Cardiac muscle cell (in vitro differentiated cells and primary cell): ENCODE data around the gene CARS2. TPM values are rescaled to one million over a fixed set of nuclear protein-coding genes. Genes with fewer than 3 reads are reported as not detected.

Experiments
- DNase-seq, 2 donors: peaks; one replicate each; pipeline versions ENCODE4 v3.0.0 to v3.0.0-alpha.2; 2010 to 2017; ENCODE audit warnings: low read depth in 1 of 2, low spot score in 1 of 2
- H3K27ac ChIP-seq: fragments of 200-600 bp; sonication (generic); 2 replicates; pipeline ENCODE4 v1.5.1; 2016
- H3K27me3 ChIP-seq: fragments of 200-600 bp; sonication (generic); 2 replicates; pipeline ENCODE4 v1.6.0; 2016; ENCODE audit warnings: control low read depth
- H3K36me3 ChIP-seq: fragments of 200-600 bp; sonication (generic); 2 replicates; pipeline ENCODE4 v1.5.1; 2016; ENCODE audit warnings: control low read depth
- H3K4me1 ChIP-seq: fragments of 200-600 bp; sonication (generic); 2 replicates; pipeline ENCODE4 v1.8.1; 2017; ENCODE audit warnings: low read depth, mild to moderate bottlenecking, mixed run types
- H3K4me3 ChIP-seq: fragments of 200-600 bp; sonication (generic); 2 replicates; pipeline ENCODE4 v1.5.1; 2016; ENCODE audit warnings: mild to moderate bottlenecking
- H3K9me3 ChIP-seq: fragments of 200-600 bp; sonication (generic); 2 replicates; pipeline ENCODE4 v1.5.1; 2017; ENCODE audit warnings: low read depth, mild to moderate bottlenecking, control low read depth
- polyA plus RNA-seq: library from polyadenylated mRNA; unstranded; fragments of >200 nt; fragmentation: Nextera tagmentation; extraction: Ambion mirVana; gene quantifications from 2 replicates; pipeline ENCODE4 v1.2.1, GENCODE V29; 2016
- total RNA-seq: library from RNA; depleted of rRNA; stranded (reverse); fragments of >200 nt; gene quantifications from 2 replicates; pipeline ENCODE4 v1.2.3, GENCODE V29; 2016
- TF ChIP-seq, protein P1 (sequence below): IDR thresholded peaks from 2 replicates; pipeline ENCODE4 v1.5.1; 2012; ENCODE audit warnings: low read depth, mild to moderate bottlenecking, low read length

The CARS2 gene
- total and polyA plus RNA-seq, 2 experiments from 2014 or later = 58.2 to 94.6 TPM

DNA sequence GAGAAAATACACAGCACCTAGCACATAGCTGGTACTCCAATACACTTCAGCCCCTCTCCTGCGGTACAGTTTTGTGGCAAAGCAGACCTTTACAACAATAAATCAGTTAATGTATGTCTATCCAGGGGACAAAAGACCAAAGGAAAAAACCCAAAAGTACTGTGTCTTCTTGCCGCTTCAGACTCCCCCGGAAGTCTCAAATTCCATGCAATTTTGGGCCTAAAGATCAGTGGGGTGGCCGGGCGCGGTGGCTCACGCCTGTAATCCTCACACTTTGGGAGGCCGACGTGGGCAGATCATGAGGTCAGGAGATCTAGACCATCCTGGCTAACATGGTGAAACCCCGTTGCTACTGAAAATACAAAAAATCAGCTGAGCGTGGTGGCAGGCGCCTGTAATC lies 16.2 kb downstream of the CARS2 start:
- Histone ChIP-seq H3K27me3 (no peaks in the 10 kb centered on the region), H3K4me3 (no peak overlapping the region), H3K9me3 (no peaks in the 10 kb centered on the region), H3K4me1 (no peaks in the 10 kb centered on the region), H3K36me3 (peaks cover 23% of the 10 kb centered on the region), H3K27ac (no peak overlapping the region)
- TF ChIP-seq, protein P1, sequence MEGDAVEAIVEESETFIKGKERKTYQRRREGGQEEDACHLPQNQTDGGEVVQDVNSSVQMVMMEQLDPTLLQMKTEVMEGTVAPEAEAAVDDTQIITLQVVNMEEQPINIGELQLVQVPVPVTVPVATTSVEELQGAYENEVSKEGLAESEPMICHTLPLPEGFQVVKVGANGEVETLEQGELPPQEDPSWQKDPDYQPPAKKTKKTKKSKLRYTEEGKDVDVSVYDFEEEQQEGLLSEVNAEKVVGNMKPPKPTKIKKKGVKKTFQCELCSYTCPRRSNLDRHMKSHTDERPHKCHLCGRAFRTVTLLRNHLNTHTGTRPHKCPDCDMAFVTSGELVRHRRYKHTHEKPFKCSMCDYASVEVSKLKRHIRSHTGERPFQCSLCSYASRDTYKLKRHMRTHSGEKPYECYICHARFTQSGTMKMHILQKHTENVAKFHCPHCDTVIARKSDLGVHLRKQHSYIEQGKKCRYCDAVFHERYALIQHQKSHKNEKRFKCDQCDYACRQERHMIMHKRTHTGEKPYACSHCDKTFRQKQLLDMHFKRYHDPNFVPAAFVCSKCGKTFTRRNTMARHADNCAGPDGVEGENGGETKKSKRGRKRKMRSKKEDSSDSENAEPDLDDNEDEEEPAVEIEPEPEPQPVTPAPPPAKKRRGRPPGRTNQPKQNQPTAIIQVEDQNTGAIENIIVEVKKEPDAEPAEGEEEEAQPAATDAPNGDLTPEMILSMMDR = no peak
- DNase-seq = no peak

DNA sequence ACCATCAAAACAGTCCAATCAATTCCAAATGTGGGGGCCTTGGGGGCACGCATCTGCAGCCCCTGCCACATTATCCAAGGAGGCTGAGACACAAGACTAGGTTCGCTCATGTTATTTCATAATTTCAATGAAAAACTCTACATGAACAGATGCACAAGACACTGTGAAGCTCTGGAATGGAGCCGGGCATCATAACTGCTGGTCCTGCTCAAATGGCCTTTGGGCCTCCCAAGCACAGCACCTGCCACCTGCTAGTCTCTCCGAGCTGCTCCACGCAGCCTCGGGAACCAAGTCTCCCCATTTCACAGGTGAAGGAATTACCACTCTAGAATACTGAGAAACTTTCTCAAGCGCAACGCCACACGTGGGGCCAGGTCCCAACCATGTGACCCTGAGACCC lies 16.9 kb downstream of the CARS2 start:
- Histone ChIP-seq H3K27me3 (no peaks in the 10 kb centered on the region), H3K27ac (no peak overlapping the region), H3K4me3 (no peak overlapping the region), H3K9me3 (no peaks in the 10 kb centered on the region), H3K36me3 (peaks cover 24% of the 10 kb centered on the region), H3K4me1 (no peaks in the 10 kb centered on the region)
- TF ChIP-seq, protein P1 = no peak
- no peak for DNase-seq

GRCh38 chr13:110687736-110688135 lies 18.2 kb downstream of the CARS2 start:
- Histone ChIP-seq H3K4me1 (no peaks in the 10 kb centered on the region), H3K4me3 (no peak overlapping the region), H3K27me3 (no peaks in the 10 kb centered on the region), H3K36me3 (peaks cover 30% of the 10 kb centered on the region), H3K9me3 (no peaks in the 10 kb centered on the region), H3K27ac (no peak overlapping the region)
- TF ChIP-seq, protein P1 = no peak
- no peak for DNase-seq

- H3K27ac ChIP-seq = no peak overlapping the region
- no peaks in the 10 kb centered on the region for H3K4me1 ChIP-seq
- no peak overlapping the region for H3K4me3 ChIP-seq
- peaks cover 46% of the 10 kb centered on the region for H3K36me3 ChIP-seq
- H3K9me3 ChIP-seq = no peaks in the 10 kb centered on the region
- TF ChIP-seq, protein P1 = no peak
- no peak for DNase-seq
- H3K27me3 ChIP-seq = no peaks in the 10 kb centered on the region
Observed at GRCh38 chr13:110685305-110686020, 20.5 kb downstream of the CARS2 start.

- Histone ChIP-seq H3K27me3 (no peaks in the 10 kb centered on the region), H3K36me3 (peaks cover 46% of the 10 kb centered on the region), H3K4me3 (no peak overlapping the region), H3K4me1 (no peaks in the 10 kb centered on the region), H3K27ac (no peak overlapping the region), H3K9me3 (no peaks in the 10 kb centered on the region)
- TF ChIP-seq, protein P1 = no peak
- no peak for DNase-seq
Observed at GRCh38 chr13:110684388-110685056, 21.4 kb downstream of the CARS2 start.
